ENCODE data around the gene TNFRSF4. TPM values are rescaled to one million over a fixed set of nuclear protein-coding genes. Genes with fewer than 3 reads are reported as not detected.

TNFRSF4 gene
- total RNA-seq, 4 donors from 2014 or later = 0.50 to 2.1 (median 0.93) TPM

DNA sequence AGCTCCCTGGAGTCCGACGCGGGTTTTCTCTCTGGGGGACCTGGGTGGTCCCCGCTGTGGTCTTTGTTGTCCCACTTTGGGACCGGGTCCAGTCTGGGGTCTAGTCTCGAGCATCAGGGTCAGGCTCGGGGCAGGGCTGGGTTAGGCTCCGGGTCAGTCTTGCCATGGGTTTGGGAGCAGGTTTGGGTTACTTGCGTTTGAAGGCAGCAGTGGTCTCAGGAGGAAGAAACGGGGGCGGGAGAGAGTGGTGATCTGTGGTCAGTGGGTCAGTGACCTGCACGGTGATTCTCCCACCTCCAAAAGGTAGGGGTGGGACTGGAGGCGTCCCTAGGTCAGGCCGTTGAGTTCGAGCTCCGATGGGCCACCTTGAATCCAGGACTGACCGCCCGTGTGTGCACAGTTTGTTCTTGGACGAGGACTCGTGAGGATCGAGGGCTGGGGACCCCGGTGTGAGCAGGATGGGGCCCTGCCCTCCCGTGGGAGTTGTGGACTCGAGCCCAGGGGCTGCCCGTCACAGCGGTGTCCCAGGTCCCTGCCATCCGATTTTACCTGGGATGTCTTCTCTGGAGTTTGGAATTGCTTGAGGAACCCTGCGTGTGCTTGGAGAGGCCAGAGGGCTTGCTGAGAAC is 20.3 kb upstream of the TNFRSF4 start:
- Histone ChIP-seq H3K27me3 (peaks cover 0 to 25% (median 9%) of the 10 kb centered on the region in 4 donors), H3K4me3 (no peak overlapping the region), H3K36me3 (peaks cover 0 to 19% (median 8%) of the 10 kb centered on the region in 4 donors), H3K4me1 (peaks cover 36 to 61% (median 43%) of the 10 kb centered on the region in 4 donors), H3K27ac (replicated peaks in 1 of 4) (no peak overlapping the region), H3K9me3 (no peaks in the 10 kb centered on the region)
- 94% methylated on average over 22 of the region's 28 CpGs for WGBS
- intact Hi-C loops (cut with DNase I) = loop anchor here (5.0 kb wide), 2 partner anchors 38 to 112 kb away; partner anchors contain the start of gene UBE2J2
- DNase-seq (ENCODE audit: extremely low spot score) = no peak
- TF ChIP-seq EP300 (IDR thresholded peaks at IDR 0.05) (no peak), POLR2AphosphoS5 (IDR thresholded peaks at IDR 0.05) (no peak), POLR2A (IDR thresholded peaks at IDR 0.05; ENCODE audit: low read depth) (no peak)
- TF ChIP-seq, protein P1, sequence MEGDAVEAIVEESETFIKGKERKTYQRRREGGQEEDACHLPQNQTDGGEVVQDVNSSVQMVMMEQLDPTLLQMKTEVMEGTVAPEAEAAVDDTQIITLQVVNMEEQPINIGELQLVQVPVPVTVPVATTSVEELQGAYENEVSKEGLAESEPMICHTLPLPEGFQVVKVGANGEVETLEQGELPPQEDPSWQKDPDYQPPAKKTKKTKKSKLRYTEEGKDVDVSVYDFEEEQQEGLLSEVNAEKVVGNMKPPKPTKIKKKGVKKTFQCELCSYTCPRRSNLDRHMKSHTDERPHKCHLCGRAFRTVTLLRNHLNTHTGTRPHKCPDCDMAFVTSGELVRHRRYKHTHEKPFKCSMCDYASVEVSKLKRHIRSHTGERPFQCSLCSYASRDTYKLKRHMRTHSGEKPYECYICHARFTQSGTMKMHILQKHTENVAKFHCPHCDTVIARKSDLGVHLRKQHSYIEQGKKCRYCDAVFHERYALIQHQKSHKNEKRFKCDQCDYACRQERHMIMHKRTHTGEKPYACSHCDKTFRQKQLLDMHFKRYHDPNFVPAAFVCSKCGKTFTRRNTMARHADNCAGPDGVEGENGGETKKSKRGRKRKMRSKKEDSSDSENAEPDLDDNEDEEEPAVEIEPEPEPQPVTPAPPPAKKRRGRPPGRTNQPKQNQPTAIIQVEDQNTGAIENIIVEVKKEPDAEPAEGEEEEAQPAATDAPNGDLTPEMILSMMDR (IDR thresholded peaks at IDR 0.05) = no peak

- Histone ChIP-seq H3K4me3 (no peak overlapping the region), H3K9me3 (no peaks in the 10 kb centered on the region), H3K4me1 (peaks cover 40 to 67% (median 50%) of the 10 kb centered on the region in 4 donors), H3K27me3 (peaks cover 0 to 17% (median 5%) of the 10 kb centered on the region in 4 donors), H3K27ac (replicated peaks in 1 of 4) (no peak overlapping the region), H3K36me3 (peaks cover 0 to 27% (median 13%) of the 10 kb centered on the region in 4 donors)
- TF ChIP-seq, protein P1 (IDR thresholded peaks at IDR 0.05) = no peak
- TF ChIP-seq POLR2AphosphoS5 (IDR thresholded peaks at IDR 0.05) = no peak
- no peak for TF ChIP-seq EP300 (IDR thresholded peaks at IDR 0.05)
- no peak for TF ChIP-seq POLR2A (IDR thresholded peaks at IDR 0.05; ENCODE audit: low read depth)
- DNase-seq (ENCODE audit: extremely low spot score) = no peak
- WGBS = 94% methylated on average over 15 of the region's 15 CpGs
- intact Hi-C loops (cut with DNase I) = loop anchor here (5.0 kb wide), 2 partner anchors 39 to 111 kb away; partner anchors contain the start of gene UBE2J2
These were observed 19.6 kb upstream of the TNFRSF4 start for GRCh38 chr1:1233567-1233892.

- intact Hi-C loops (cut with DNase I) = loop anchor here (5.0 kb wide), 2 partner anchors 39 to 111 kb away; partner anchors contain the start of gene UBE2J2
- 76% methylated on average over 55 of the region's 98 CpGs for WGBS
- Histone ChIP-seq H3K4me1 (peaks cover 40 to 69% (median 53%) of the 10 kb centered on the region in 4 donors), H3K27ac (replicated peaks in 1 of 4) (peak overlapping the region in 1 of 4 donors; percentile 55), H3K4me3 (peak overlapping the region; percentile 45 to 94 (median 85)), H3K27me3 (peaks cover 0 to 11% (median under 1%) of the 10 kb centered on the region in 4 donors), H3K9me3 (no peaks in the 10 kb centered on the region), H3K36me3 (peaks cover 3 to 32% (median 19%) of the 10 kb centered on the region in 4 donors)
- no peak for DNase-seq (ENCODE audit: extremely low spot score)
- no peak for TF ChIP-seq POLR2A (IDR thresholded peaks at IDR 0.05; ENCODE audit: low read depth)
- TF ChIP-seq POLR2AphosphoS5 (IDR thresholded peaks at IDR 0.05) = no peak
- TF ChIP-seq, protein P1 (IDR thresholded peaks at IDR 0.05) = no peak
- no peak for TF ChIP-seq EP300 (IDR thresholded peaks at IDR 0.05)
These were observed 19.0 kb upstream of the TNFRSF4 start for GRCh38 chr1:1232796-1233566.

- peak within 1 kb of the TSS; percentile 81 to 98 (median 92) for H3K4me3 ChIP-seq
- H3K9me3 ChIP-seq = no peaks in the 10 kb centered on the region
- WGBS = no CpG with 5 or more reads among the region's 100 CpGs
- peaks cover 9 to 39% (median 26%) of the 10 kb centered on the region in 4 donors for H3K36me3 ChIP-seq
- H3K4me1 ChIP-seq = peaks cover 36 to 69% (median 50%) of the 10 kb centered on the region in 4 donors
- H3K27ac ChIP-seq (replicated peaks in 1 of 4) = peak within 1 kb of the TSS; percentile 89 to 97 (median 94)
- TF ChIP-seq POLR2A (IDR thresholded peaks at IDR 0.05; ENCODE audit: low read depth) (no peak), POLR2AphosphoS5 (IDR thresholded peaks at IDR 0.05) (no peak), EP300 (IDR thresholded peaks at IDR 0.05) (no peak)
- TF ChIP-seq, protein P1 (IDR thresholded peaks at IDR 0.05) = no peak
- intact Hi-C loops (cut with DNase I) = loop anchor here (5.0 kb wide), 2 partner anchors 40 to 110 kb away; partner anchors contain the start of gene UBE2J2
- no peak for DNase-seq (ENCODE audit: extremely low spot score)
- H3K27me3 ChIP-seq = peaks cover 0 to 5% (median 0%) of the 10 kb centered on the region in 4 donors
These were observed 18.3 kb upstream of the TNFRSF4 start, which contains the start of gene B3GALT6 for GRCh38 chr1:1232208-1232795. TSS of gene B3GALT6 (plus strand) at chr1:1232237. CDS start at chr1:1232279, 42 bp downstream.

Measured in esophagus muscularis mucosa (tissue), 4 donors.